Measurements from ENCODE around the gene MAGED4B.

DNA sequence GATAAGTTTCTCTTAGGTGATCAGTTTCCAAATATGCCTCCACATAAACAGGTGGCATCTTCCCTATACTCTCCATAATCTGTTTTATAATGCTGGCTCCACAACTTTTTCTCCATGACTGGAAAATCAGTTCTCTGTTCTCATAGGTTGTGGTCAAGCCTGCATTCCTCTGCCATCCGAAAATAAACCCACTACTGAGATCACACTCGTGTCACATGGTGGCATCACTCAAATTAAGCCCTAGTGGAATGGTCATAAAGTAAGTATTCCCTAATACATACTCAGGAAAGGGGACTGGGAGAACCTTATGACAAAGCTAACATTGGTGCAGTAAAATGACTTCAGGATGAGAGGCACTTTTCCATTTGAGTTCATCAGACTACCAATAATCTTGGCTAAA is 37.6 kb downstream of the MAGED4B start:
- TF ChIP-seq, protein P1, sequence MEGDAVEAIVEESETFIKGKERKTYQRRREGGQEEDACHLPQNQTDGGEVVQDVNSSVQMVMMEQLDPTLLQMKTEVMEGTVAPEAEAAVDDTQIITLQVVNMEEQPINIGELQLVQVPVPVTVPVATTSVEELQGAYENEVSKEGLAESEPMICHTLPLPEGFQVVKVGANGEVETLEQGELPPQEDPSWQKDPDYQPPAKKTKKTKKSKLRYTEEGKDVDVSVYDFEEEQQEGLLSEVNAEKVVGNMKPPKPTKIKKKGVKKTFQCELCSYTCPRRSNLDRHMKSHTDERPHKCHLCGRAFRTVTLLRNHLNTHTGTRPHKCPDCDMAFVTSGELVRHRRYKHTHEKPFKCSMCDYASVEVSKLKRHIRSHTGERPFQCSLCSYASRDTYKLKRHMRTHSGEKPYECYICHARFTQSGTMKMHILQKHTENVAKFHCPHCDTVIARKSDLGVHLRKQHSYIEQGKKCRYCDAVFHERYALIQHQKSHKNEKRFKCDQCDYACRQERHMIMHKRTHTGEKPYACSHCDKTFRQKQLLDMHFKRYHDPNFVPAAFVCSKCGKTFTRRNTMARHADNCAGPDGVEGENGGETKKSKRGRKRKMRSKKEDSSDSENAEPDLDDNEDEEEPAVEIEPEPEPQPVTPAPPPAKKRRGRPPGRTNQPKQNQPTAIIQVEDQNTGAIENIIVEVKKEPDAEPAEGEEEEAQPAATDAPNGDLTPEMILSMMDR (IDR thresholded peaks at IDR 0.05) = no peak
- TF ChIP-seq POLR2A (IDR thresholded peaks at IDR 0.05) = no peak
